Stomach (tissue), 9 donors: ENCODE measurements around the gene PDE4B. TPM values are rescaled to one million over a fixed set of nuclear protein-coding genes. Genes with fewer than 3 reads are reported as not detected.
"Not testable (repeated sequence)": the region's sequence is repeated elsewhere in the genome, so short reads cannot be mapped to it uniquely, and the experiment has no call there.

ENCODE experiments used
- DNase-seq, 2 donors: peaks; one replicate each; pipeline versions ENCODE4 v3.0.0 to v3.0.0-alpha.2; 2013 to 2019
- H3K27ac ChIP-seq, 5 donors: fragments of 200-600 bp in 4 of 5; sonication (generic) in 4 of 5; one replicate each; pipeline ENCODE4 v1.5.1; 2013 to 2019; ENCODE audit warnings: mild to moderate bottlenecking in 1 of 5, moderate library complexity in 1 of 5
- H3K27me3 ChIP-seq, 3 donors: fragments of 200-600 bp; sonication (generic); one replicate each; pipeline ENCODE4 v1.5.1; 2017 to 2019; ENCODE audit warnings: mixed run types in 1 of 3
- H3K36me3 ChIP-seq, 4 donors: fragments of 200-600 bp; sonication (generic); 1 replicate in 3 of 4; 2 replicates in 1 of 4; pipeline ENCODE4 v1.5.1; 2016 to 2019
- H3K4me1 ChIP-seq, 4 donors: fragments of 200-600 bp; sonication (generic); one replicate each; pipeline ENCODE4 v1.5.1; 2016 to 2019
- H3K4me3 ChIP-seq, 4 donors: fragments of 200-600 bp; sonication (generic) in 3 of 4; one replicate each; pipeline ENCODE4 v1.5.1; 2016 to 2019; ENCODE audit warnings: mild to moderate bottlenecking in 1 of 4
- H3K9me3 ChIP-seq, 4 donors: fragments of 200-600 bp; sonication (generic); one replicate each; pipeline ENCODE4 v1.5.1; 2016 to 2019
- CTCF ChIP-seq, 7 experiments: fragments of 450-650 bp in 4 of 7; fragments of 200-600 bp in 3 of 7; sonication (generic) in 3 of 7; IDR thresholded peaks; one replicate each; pipeline ENCODE4 v1.5.1; 2016 to 2019; ENCODE audit warnings: antibody characterized with exemption in 7 of 7, control low read depth in 2 of 7, mild to moderate bottlenecking in 1 of 7
- EP300 ChIP-seq: sonication (generic); formaldehyde crosslinking; IDR thresholded peaks from one replicate; pipeline ENCODE4 v1.6.1; 2017; ENCODE audit warnings: antibody characterized with exemption
- POLR2A ChIP-seq, 4 donors: fragments of 450-650 bp; IDR thresholded peaks; one replicate each; pipeline ENCODE4 v1.6.1; 2016; ENCODE audit warnings: antibody characterized with exemption in 4 of 4, control low read depth in 2 of 4, mild to moderate bottlenecking in 1 of 4, moderate library complexity in 1 of 4
- POLR2AphosphoS5 ChIP-seq, 3 donors: sonication (generic); formaldehyde crosslinking; IDR thresholded peaks; one replicate each; pipeline ENCODE4 v1.6.1; 2016; ENCODE audit warnings: antibody characterized with exemption in 3 of 3
- WGBS, 5 donors: extraction: QIAGEN DNeasy Blood & Tissue Kit in 3 of 5; methylation state at CpG; one replicate each; pipeline versions ENCODE4 v1.1.5 to v1.1.7; 2013 to 2018; 5-methylcytosine and 5-hydroxymethylcytosine counted together
- intact Hi-C: fragments of 100-400 bp; cut with DNase I; formaldehyde crosslinking; loops from one replicate; pipeline ENCODE4 v1.15.1; 2023; ENCODE audit warnings: low total_unique reads
- polyA plus RNA-seq, 3 donors: library from polyadenylated mRNA; stranded (reverse); fragments of 200-250 nt; gene quantifications; one replicate each; pipeline ENCODE4 v1.2.3, GENCODE V29; 2013
- total RNA-seq, 5 donors: library from RNA; depleted of rRNA; stranded (reverse); fragments of >200 nt; gene quantifications; one replicate each; pipeline versions ENCODE4 v1.1.0 to v1.2.3, GENCODE V29; 2014 to 2016
- donor health status: healthy with polysubstance abuse.
- donor health status: Bipolar disorder and iron deficiency.
- donor health status: healthy.

Gene PDE4B
- total and polyA plus RNA-seq, 8 donors, result 0.45 to 34.3 (median 3.2) TPM

- H3K4me1 ChIP-seq, result peaks cover 0 to 40% (median 21%) of the 10 kb centered on the region in 4 donors
- 78 to 86% (median 83%) methylated on average over 1 of the region's 1 CpG for WGBS, 5 donors
- H3K27ac ChIP-seq, result peak overlapping the region in 4 of 5 donors; percentile 17 to 80 (median 69)
- H3K9me3 ChIP-seq, result no peaks in the 10 kb centered on the region
- no peaks in the 10 kb centered on the region for H3K36me3 ChIP-seq
- H3K4me3 ChIP-seq, result no peak overlapping the region
- no peaks in the 10 kb centered on the region for H3K27me3 ChIP-seq
- no peak for TF ChIP-seq EP300
- no peak for TF ChIP-seq POLR2A (IDR thresholded peaks at IDR 0.05)
- no peak for TF ChIP-seq POLR2AphosphoS5 (IDR thresholded peaks at IDR 0.05)
- TF ChIP-seq CTCF (IDR thresholded peaks at IDR 0.05), result no peak
- no peak for DNase-seq
- intact Hi-C loops, result no loop called here
Observed at GRCh38 chr1:66317248-66317515, 524.5 kb downstream of the PDE4B start.

- no peak for DNase-seq
- H3K4me3 ChIP-seq, result no peak overlapping the region
- H3K27me3 ChIP-seq, result no peaks in the 10 kb centered on the region
- H3K36me3 ChIP-seq, result no peaks in the 10 kb centered on the region
- no peaks in the 10 kb centered on the region for H3K9me3 ChIP-seq
- TF ChIP-seq POLR2A (IDR thresholded peaks at IDR 0.05) (no peak), EP300 (no peak), POLR2AphosphoS5 (IDR thresholded peaks at IDR 0.05) (no peak), CTCF (IDR thresholded peaks at IDR 0.05) (no peak)
- peaks cover 0 to 27% (median 16%) of the 10 kb centered on the region in 4 donors for H3K4me1 ChIP-seq
- no peak overlapping the region for H3K27ac ChIP-seq
- intact Hi-C loops, result no loop called here
- 39 to 77% (median 52%) methylated on average over 1 of the region's 1 CpG for WGBS, 5 donors
Observed at GRCh38 chr1:66320231-66320630, 527.5 kb downstream of the PDE4B start.

GRCh38 chr1:66322462-66322861, 529.8 kb downstream of the PDE4B start:
- H3K36me3 ChIP-seq, H3K27ac ChIP-seq, H3K9me3 ChIP-seq, DNase-seq, H3K4me1 ChIP-seq, intact Hi-C loops, H3K27me3 ChIP-seq, H3K4me3 ChIP-seq: not testable (repeated sequence)
- 65 to 91% (median 90%) methylated on average over 2 of the region's 2 CpGs for WGBS, 5 donors

GRCh38 chr1:66323958-66324625, 531.4 kb downstream of the PDE4B start:
- intact Hi-C loops, result no loop called here

More at GRCh38 chr1:66323958-66324625, 531.4 kb downstream of the PDE4B start:
- Histone ChIP-seq H3K27ac (no peak overlapping the region), H3K4me3 (no peak overlapping the region), H3K9me3 (no peaks in the 10 kb centered on the region), H3K4me1 (peaks cover 0 to 3% (median 0%) of the 10 kb centered on the region in 4 donors), H3K27me3 (no peaks in the 10 kb centered on the region), H3K36me3 (no peaks in the 10 kb centered on the region)
- WGBS, 5 donors, result 76 to 91% (median 85%) methylated on average over 3 of the region's 3 CpGs
- peak in 1 of 2 donors; percentile 58 for DNase-seq
- TF ChIP-seq CTCF (IDR thresholded peaks at IDR 0.05) (no peak), POLR2A (IDR thresholded peaks at IDR 0.05) (no peak), POLR2AphosphoS5 (IDR thresholded peaks at IDR 0.05) (no peak), EP300 (no peak)
